ENCODE measurements around the gene KCNA2.

GRCh38 chr1:110595353-110595710, 10.8 kb downstream of the KCNA2 start:
- TF ChIP-seq EZH2 (IDR thresholded peaks at IDR 0.05) (no peak), POLR2AphosphoS5 (IDR thresholded peaks at IDR 0.05; ENCODE audit: borderline replicate concordance, low read depth, low read length) (no peak), FOXP2 (optimal IDR thresholded peaks at IDR 0.05; ENCODE audit: control extremely low read depth, extremely low read length, insufficient read depth) (no peak)
